GM19193 (cell line): ENCODE results near the gene MLYCD.

Experiments used
- POLR2A ChIP-seq: IDR thresholded peaks from 4 replicates; pipeline ENCODE4 v1.6.1; 2011; ENCODE audit not compliant: insufficient read depth, insufficient read length; ENCODE audit errors: extremely low read depth

MLYCD gene

GRCh38 chr16:83972256-83973008 lies 73.5 kb downstream of the MLYCD start:
- no peak for TF ChIP-seq POLR2A

- no peak for TF ChIP-seq POLR2A
These were observed 74.2 kb downstream of the MLYCD start for GRCh38 chr16:83973077-83973476.

- no peak for TF ChIP-seq POLR2A
These were observed 74.9 kb downstream of the MLYCD start for GRCh38 chr16:83973581-83974385.

- TF ChIP-seq POLR2A, result no peak
These were observed 75.6 kb downstream of the MLYCD start for GRCh38 chr16:83974475-83974874.

- TF ChIP-seq POLR2A, result no peak
These were observed 76.8 kb downstream of the MLYCD start for GRCh38 chr16:83975590-83976260.
